A549 (cell line): ENCODE measurements around the gene MUC5B.

Experiments
- CTCF ChIP-seq: fragments of >200 bp; sonication (Bioruptor Twin); formaldehyde crosslinking; IDR thresholded peaks from 3 replicates; pipeline ENCODE4 v1.5.1; 2016
- EP300 ChIP-seq, 2 experiments: fragments of >200 bp; sonication (Bioruptor Twin); formaldehyde crosslinking; IDR thresholded peaks; 2 replicates in 1 of 2; 3 replicates in 1 of 2; pipeline ENCODE4 v1.6.1; 2016 to 2017
- ESRRA ChIP-seq: fragments of 150-350 bp; IDR thresholded peaks from 2 replicates; pipeline ENCODE4 v1.6.1; 2014; ENCODE audit warnings: mild to moderate bottlenecking, low read length, borderline replicate concordance
- FOSL2 ChIP-seq, 2 experiments: fragments of 450-650 bp in 1 of 2; fragments of >200 bp in 1 of 2; sonication (Bioruptor Twin) in 1 of 2; formaldehyde crosslinking; IDR thresholded peaks; 2 replicates each; pipeline versions ENCODE4 v1.5.0 to v1.6.1; 2016 to 2020; ENCODE audit warnings: mild to moderate bottlenecking in 1 of 2, moderate library complexity in 1 of 2
- JUNB ChIP-seq: fragments of >200 bp; sonication (Bioruptor Twin); formaldehyde crosslinking; IDR thresholded peaks from 2 replicates; pipeline ENCODE4 v1.6.1; 2016
- MAFK ChIP-seq: fragments of 450-650 bp; IDR thresholded peaks from 2 replicates; pipeline ENCODE4 v1.6.1; 2014; ENCODE audit not compliant: partially characterized antibody
- POLR2A ChIP-seq: IDR thresholded peaks from 2 replicates; pipeline ENCODE4 v1.6.1; 2012; ENCODE audit warnings: mild to moderate bottlenecking, low read length
- POLR2AphosphoS2 ChIP-seq: conservative IDR thresholded peaks from 2 replicates; pipeline ENCODE4 v1.6.1; 2012; ENCODE audit warnings: low read length, improper control_type of control experiment, inconsistent platforms
- RCOR1 ChIP-seq: fragments of 150-350 bp; IDR thresholded peaks from 2 replicates; pipeline ENCODE4 v1.6.1; 2014; ENCODE audit warnings: antibody characterized with exemption, low read length, low read depth
- ZSCAN20 ChIP-seq: fragments of 250-450 bp; sonication (Bioruptor Pico); IDR thresholded peaks from 2 replicates; pipeline ENCODE4 v1.8.0; 2022; ENCODE audit warnings: mild to moderate bottlenecking, moderate library complexity

- no peak for TF ChIP-seq CTCF
- TF ChIP-seq ESRRA: no peak
- TF ChIP-seq POLR2AphosphoS2: no peak
- no peak for TF ChIP-seq POLR2A
- TF ChIP-seq FOSL2 (IDR thresholded peaks at IDR 0.05): no peak
- TF ChIP-seq FOSL2 (CRISPR knock-in tag; IDR thresholded peaks at IDR 0.05): no peak
- TF ChIP-seq JUNB: no peak
- TF ChIP-seq RCOR1: no peak
- no peak for TF ChIP-seq MAFK
- no peak for TF ChIP-seq ZSCAN20 (CRISPR knock-in tag)
- no peak for TF ChIP-seq EP300 (IDR thresholded peaks at IDR 0.05)
These were observed 54.2 kb downstream of the MUC5B start for GRCh38 chr11:1276866-1277615.
